Measurements from ENCODE around the gene CTSL. TPM values are rescaled to one million over a fixed set of nuclear protein-coding genes. Genes with fewer than 3 reads are reported as not detected.

The CTSL gene
- total RNA-seq, 2 donors from 2014 or later = 87.3 to 90.1 TPM

DNA sequence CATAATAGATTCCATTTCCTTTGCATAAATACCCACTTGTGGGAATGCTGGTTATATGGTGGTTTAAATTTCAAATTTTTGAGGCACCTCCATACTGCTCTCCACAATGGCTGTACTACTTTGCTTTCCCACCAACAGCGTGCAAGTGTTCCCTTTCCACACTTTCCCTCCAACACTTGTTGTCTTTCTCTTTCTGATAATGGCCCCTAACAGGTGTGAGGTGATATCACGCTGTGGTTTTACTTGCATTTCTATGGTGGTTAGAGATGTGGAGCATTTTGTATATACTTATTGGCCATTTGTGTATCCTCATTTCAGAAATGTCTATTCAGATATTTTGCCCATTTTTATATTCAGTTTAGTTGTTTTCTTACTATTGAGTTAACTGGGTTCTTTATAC is 34.6 kb downstream of the CTSL start:
- Histone ChIP-seq H3K27me3 (replicated peaks; ENCODE audit: insufficient read depth) (no peaks in the 10 kb centered on the region), H3K4me1 (replicated peaks) (no peaks in the 10 kb centered on the region), H3K27ac (no peak overlapping the region), H3K9me3 (no peaks in the 10 kb centered on the region), H3K4me3 (no peak overlapping the region), H3K36me3 (no peaks in the 10 kb centered on the region)
- 95% methylated on average over 2 of the region's 2 CpGs for WGBS
- no peak for DNase-seq (ENCODE audit: low spot score)
- intact Hi-C loops (cut with DNase I) = no loop called here
- no peak for TF ChIP-seq CTCF (IDR thresholded peaks at IDR 0.05)
- TF ChIP-seq POLR2AphosphoS5 (IDR thresholded peaks at IDR 0.05) = no peak
- no peak for TF ChIP-seq POLR2A (IDR thresholded peaks at IDR 0.05)

- Histone ChIP-seq H3K4me3 (no peak overlapping the region), H3K36me3 (no peaks in the 10 kb centered on the region), H3K9me3 (no peaks in the 10 kb centered on the region), H3K27ac (no peak overlapping the region), H3K4me1 (replicated peaks) (no peaks in the 10 kb centered on the region), H3K27me3 (replicated peaks; ENCODE audit: insufficient read depth) (no peaks in the 10 kb centered on the region)
- 52% methylated on average over 6 of the region's 6 CpGs for WGBS
- TF ChIP-seq POLR2AphosphoS5 (IDR thresholded peaks at IDR 0.05) (no peak), CTCF (IDR thresholded peaks at IDR 0.05) (no peak), POLR2A (IDR thresholded peaks at IDR 0.05) (no peak)
- DNase-seq (ENCODE audit: low spot score) = no peak
- intact Hi-C loops (cut with DNase I) = no loop called here
These were observed 37.4 kb downstream of the CTSL start for GRCh38 chr9:87763286-87763685.

- Histone ChIP-seq H3K27ac (no peak overlapping the region), H3K4me3 (no peak overlapping the region), H3K36me3 (no peaks in the 10 kb centered on the region), H3K27me3 (replicated peaks; ENCODE audit: insufficient read depth) (no peaks in the 10 kb centered on the region), H3K9me3 (no peaks in the 10 kb centered on the region), H3K4me1 (replicated peaks) (no peaks in the 10 kb centered on the region)
- TF ChIP-seq POLR2AphosphoS5 (IDR thresholded peaks at IDR 0.05) (no peak), CTCF (IDR thresholded peaks at IDR 0.05) (no peak), POLR2A (IDR thresholded peaks at IDR 0.05) (no peak)
- intact Hi-C loops (cut with DNase I) = no loop called here
- DNase-seq (ENCODE audit: low spot score) = no peak
These were observed 39.6 kb downstream of the CTSL start for GRCh38 chr9:87765521-87765920.

DNA sequence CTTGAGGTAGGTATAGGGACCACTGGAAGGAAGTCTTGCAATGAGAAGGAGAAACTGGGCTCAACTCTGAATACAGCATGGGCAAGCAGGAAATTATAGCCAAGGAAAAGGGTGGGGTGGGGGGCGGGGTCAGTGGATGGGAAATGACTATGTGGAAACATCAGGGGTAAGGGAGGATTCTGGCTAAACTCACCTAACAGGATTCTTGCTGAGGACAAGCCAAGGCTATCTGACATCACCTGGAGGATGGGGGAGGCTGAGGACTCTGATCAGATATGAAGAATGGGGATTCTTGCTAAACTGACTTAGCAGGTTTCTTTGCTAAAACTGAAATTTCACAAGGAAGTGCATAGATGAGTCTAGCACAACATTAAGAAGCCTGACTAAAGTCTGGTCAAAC is 40.8 kb downstream of the CTSL start:
- Histone ChIP-seq H3K4me3 (no peak overlapping the region), H3K27ac (no peak overlapping the region), H3K27me3 (replicated peaks; ENCODE audit: insufficient read depth) (no peaks in the 10 kb centered on the region), H3K4me1 (replicated peaks) (no peaks in the 10 kb centered on the region), H3K36me3 (no peaks in the 10 kb centered on the region), H3K9me3 (no peaks in the 10 kb centered on the region)
- intact Hi-C loops (cut with DNase I) = no loop called here
- DNase-seq (ENCODE audit: low spot score) = peak; percentile 63
- 35% methylated on average over 1 of the region's 1 CpG for WGBS
- TF ChIP-seq POLR2AphosphoS5 (IDR thresholded peaks at IDR 0.05) = peak; percentile 55
- no peak for TF ChIP-seq POLR2A (IDR thresholded peaks at IDR 0.05)

DNA sequence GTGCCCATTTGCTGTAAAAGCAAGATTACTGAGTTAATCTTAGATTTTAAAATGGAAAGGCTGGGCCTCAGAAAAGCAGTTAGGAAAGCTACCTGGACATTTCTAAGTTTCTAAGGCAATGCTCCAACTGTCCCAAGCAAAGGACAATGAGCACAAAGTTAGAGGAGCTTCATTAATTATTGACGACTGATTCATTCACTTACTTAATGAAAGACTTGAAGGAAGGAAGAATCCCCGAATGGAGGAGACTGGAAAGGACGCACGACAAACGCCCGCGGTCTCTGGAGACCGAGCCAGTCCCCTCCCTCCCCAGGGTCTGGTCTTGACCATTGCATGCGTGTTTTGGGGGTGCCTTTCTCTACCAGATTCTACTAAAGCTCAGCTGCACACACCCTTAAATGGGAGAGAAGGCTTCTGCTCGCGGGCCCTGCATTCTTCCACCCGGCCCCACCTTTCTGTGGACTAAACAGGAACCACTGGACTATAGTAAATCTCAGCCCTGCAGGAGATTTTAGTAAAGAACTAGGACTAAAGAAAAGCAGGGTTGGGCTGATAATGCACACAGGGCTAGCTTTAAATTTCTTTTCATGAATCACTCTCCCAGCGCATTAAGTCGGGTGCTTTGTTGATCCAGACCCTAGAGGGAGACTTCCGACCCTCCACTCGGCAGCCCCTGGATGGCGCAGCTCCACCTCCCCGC is 44.8 kb downstream of the CTSL start:
- intact Hi-C loops (cut with DNase I) = no loop called here
- H3K27ac ChIP-seq = no peak overlapping the region
- H3K9me3 ChIP-seq = no peaks in the 10 kb centered on the region
- H3K4me3 ChIP-seq = no peak overlapping the region
- no peak for DNase-seq (ENCODE audit: low spot score)
- no peaks in the 10 kb centered on the region for H3K36me3 ChIP-seq
- H3K27me3 ChIP-seq (replicated peaks; ENCODE audit: insufficient read depth) = no peaks in the 10 kb centered on the region
- H3K4me1 ChIP-seq (replicated peaks) = no peaks in the 10 kb centered on the region
- TF ChIP-seq CTCF (IDR thresholded peaks at IDR 0.05) (no peak), POLR2A (IDR thresholded peaks at IDR 0.05) (no peak), POLR2AphosphoS5 (IDR thresholded peaks at IDR 0.05) (no peak)
- 63% methylated on average over 18 of the region's 18 CpGs for WGBS
